Measurements from ENCODE around the gene DCLK2. TPM values are rescaled to one million over a fixed set of nuclear protein-coding genes. Genes with fewer than 3 reads are reported as not detected.

Gene DCLK2
- polyA plus RNA-seq, 1 donor from 2014 or later, result 134 TPM

DNA sequence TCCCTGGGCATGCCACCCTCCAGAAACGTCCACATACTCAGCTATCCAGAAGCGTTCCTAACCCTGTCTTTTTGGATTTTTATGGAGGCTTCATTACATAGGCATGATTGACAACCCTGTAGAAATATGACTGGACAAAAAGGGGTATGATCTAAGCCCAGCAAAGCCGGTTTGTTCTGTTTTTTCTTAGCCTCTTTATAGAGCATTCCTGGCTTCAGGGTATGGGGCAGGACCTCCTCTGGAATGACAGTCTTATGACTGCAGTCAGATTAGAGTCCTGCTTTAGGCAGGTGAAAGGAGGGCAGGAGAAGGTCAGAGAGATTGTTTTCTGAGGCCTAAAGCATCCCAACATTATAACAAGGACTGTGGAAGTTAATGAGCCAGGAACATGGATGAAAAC lies 137.4 kb downstream of the DCLK2 start:
- Histone ChIP-seq H3K4me2 (ENCODE audit: low read length) (no peak overlapping the region), H3K9ac (ENCODE audit: low read length) (no peak overlapping the region), H2AFZ (ENCODE audit: low read depth, low read length) (no peak overlapping the region), H3K36me3 (ENCODE audit: insufficient read depth, low read length) (no peaks in the 10 kb centered on the region), H3F3A (ENCODE audit: insufficient read depth, low read length, poor library complexity, severe bottlenecking) (no peaks in the 10 kb centered on the region), H3K27ac (ENCODE audit: low read length) (no peak overlapping the region), H3K27me3 (ENCODE audit: insufficient read depth, low read depth, low read length) (no peaks in the 10 kb centered on the region), H3K9me2 (ENCODE audit: insufficient read depth, low read length) (no peaks in the 10 kb centered on the region), H3K9me3 (ENCODE audit: low read length) (no peaks in the 10 kb centered on the region), H4K20me1 (ENCODE audit: insufficient read depth) (no peaks in the 10 kb centered on the region), H3K4me3 (ENCODE audit: low read length) (no peak overlapping the region), H3K79me2 (replicated peaks; ENCODE audit: insufficient read depth, low read length) (peaks cover 4% of the 10 kb centered on the region)
- no peak for TF ChIP-seq POLR2AphosphoS5 (IDR thresholded peaks at IDR 0.05)
- no peak for TF ChIP-seq SMC3 (conservative IDR thresholded peaks at IDR 0.05; ENCODE audit: poor library complexity)
- TF ChIP-seq EZH2 (IDR thresholded peaks at IDR 0.05; ENCODE audit: borderline replicate concordance, insufficient read depth, low read length, poor library complexity, severe bottlenecking), result no peak
- no peak for TF ChIP-seq EP300 (conservative IDR thresholded peaks at IDR 0.05; ENCODE audit: poor library complexity, severe bottlenecking)
- TF ChIP-seq TAF1 (IDR thresholded peaks at IDR 0.05; ENCODE audit: low read depth), result no peak
- TF ChIP-seq, protein P1, sequence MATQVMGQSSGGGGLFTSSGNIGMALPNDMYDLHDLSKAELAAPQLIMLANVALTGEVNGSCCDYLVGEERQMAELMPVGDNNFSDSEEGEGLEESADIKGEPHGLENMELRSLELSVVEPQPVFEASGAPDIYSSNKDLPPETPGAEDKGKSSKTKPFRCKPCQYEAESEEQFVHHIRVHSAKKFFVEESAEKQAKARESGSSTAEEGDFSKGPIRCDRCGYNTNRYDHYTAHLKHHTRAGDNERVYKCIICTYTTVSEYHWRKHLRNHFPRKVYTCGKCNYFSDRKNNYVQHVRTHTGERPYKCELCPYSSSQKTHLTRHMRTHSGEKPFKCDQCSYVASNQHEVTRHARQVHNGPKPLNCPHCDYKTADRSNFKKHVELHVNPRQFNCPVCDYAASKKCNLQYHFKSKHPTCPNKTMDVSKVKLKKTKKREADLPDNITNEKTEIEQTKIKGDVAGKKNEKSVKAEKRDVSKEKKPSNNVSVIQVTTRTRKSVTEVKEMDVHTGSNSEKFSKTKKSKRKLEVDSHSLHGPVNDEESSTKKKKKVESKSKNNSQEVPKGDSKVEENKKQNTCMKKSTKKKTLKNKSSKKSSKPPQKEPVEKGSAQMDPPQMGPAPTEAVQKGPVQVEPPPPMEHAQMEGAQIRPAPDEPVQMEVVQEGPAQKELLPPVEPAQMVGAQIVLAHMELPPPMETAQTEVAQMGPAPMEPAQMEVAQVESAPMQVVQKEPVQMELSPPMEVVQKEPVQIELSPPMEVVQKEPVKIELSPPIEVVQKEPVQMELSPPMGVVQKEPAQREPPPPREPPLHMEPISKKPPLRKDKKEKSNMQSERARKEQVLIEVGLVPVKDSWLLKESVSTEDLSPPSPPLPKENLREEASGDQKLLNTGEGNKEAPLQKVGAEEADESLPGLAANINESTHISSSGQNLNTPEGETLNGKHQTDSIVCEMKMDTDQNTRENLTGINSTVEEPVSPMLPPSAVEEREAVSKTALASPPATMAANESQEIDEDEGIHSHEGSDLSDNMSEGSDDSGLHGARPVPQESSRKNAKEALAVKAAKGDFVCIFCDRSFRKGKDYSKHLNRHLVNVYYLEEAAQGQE (IDR thresholded peaks at IDR 0.05; ENCODE audit: borderline replicate concordance), result no peak
- no peak for TF ChIP-seq MXI1 (conservative IDR thresholded peaks at IDR 0.05; ENCODE audit: poor library complexity, severe bottlenecking)
- TF ChIP-seq, protein P2, sequence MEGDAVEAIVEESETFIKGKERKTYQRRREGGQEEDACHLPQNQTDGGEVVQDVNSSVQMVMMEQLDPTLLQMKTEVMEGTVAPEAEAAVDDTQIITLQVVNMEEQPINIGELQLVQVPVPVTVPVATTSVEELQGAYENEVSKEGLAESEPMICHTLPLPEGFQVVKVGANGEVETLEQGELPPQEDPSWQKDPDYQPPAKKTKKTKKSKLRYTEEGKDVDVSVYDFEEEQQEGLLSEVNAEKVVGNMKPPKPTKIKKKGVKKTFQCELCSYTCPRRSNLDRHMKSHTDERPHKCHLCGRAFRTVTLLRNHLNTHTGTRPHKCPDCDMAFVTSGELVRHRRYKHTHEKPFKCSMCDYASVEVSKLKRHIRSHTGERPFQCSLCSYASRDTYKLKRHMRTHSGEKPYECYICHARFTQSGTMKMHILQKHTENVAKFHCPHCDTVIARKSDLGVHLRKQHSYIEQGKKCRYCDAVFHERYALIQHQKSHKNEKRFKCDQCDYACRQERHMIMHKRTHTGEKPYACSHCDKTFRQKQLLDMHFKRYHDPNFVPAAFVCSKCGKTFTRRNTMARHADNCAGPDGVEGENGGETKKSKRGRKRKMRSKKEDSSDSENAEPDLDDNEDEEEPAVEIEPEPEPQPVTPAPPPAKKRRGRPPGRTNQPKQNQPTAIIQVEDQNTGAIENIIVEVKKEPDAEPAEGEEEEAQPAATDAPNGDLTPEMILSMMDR (IDR thresholded peaks at IDR 0.05; ENCODE audit: poor library complexity, severe bottlenecking), result no peak
- no peak for TF ChIP-seq RAD21 (conservative IDR thresholded peaks at IDR 0.05)

DNA sequence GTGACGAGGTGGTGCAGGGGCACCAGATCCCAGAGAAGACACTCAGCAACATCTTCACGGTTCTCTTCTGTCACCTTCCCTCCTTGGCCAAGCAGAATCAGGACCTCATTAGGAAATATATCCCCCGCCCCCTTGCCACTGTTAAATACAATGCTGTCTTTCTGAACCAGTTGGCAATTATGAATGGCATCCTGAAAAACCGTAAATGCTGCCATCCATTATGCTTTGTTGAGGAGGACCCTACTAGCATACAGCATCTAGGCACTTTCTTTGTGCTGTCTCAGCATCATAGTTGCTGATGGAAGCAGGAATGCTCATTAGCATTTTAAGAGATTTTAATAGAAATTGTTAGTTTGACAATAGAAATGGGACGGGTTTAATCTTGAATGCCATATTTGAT lies 138.5 kb downstream of the DCLK2 start:
- H3K36me3 ChIP-seq (ENCODE audit: insufficient read depth, low read length), result no peaks in the 10 kb centered on the region
- no peak overlapping the region for H2AFZ ChIP-seq (ENCODE audit: low read depth, low read length)
- H3K9me2 ChIP-seq (ENCODE audit: insufficient read depth, low read length), result no peaks in the 10 kb centered on the region
- H3K9me3 ChIP-seq (ENCODE audit: low read length), result no peaks in the 10 kb centered on the region
- H3K4me3 ChIP-seq (ENCODE audit: low read length), result peak overlapping the region; percentile 24
- peak overlapping the region; percentile 17 for H3K4me2 ChIP-seq (ENCODE audit: low read length)
- no peaks in the 10 kb centered on the region for H3K27me3 ChIP-seq (ENCODE audit: insufficient read depth, low read depth, low read length)
- H3F3A ChIP-seq (ENCODE audit: insufficient read depth, low read length, poor library complexity, severe bottlenecking), result no peaks in the 10 kb centered on the region
- H4K20me1 ChIP-seq (ENCODE audit: insufficient read depth), result no peaks in the 10 kb centered on the region
- TF ChIP-seq, protein P1 (IDR thresholded peaks at IDR 0.05; ENCODE audit: borderline replicate concordance), result no peak
- TF ChIP-seq SMC3 (conservative IDR thresholded peaks at IDR 0.05; ENCODE audit: poor library complexity), result no peak
- TF ChIP-seq EP300 (conservative IDR thresholded peaks at IDR 0.05; ENCODE audit: poor library complexity, severe bottlenecking), result no peak
- TF ChIP-seq POLR2AphosphoS5 (IDR thresholded peaks at IDR 0.05), result no peak
- TF ChIP-seq RAD21 (conservative IDR thresholded peaks at IDR 0.05), result no peak
- TF ChIP-seq, protein P2 (IDR thresholded peaks at IDR 0.05; ENCODE audit: poor library complexity, severe bottlenecking), result no peak
- no peak for TF ChIP-seq TAF1 (IDR thresholded peaks at IDR 0.05; ENCODE audit: low read depth)
- peak overlapping the region; percentile 80 for H3K27ac ChIP-seq (ENCODE audit: low read length)
- H3K79me2 ChIP-seq (replicated peaks; ENCODE audit: insufficient read depth, low read length), result no peaks in the 10 kb centered on the region
- H3K9ac ChIP-seq (ENCODE audit: low read length), result peak overlapping the region; percentile 36
